A172 (cell line): ENCODE data around the gene C1QTNF3. TPM values are rescaled to one million over a fixed set of nuclear protein-coding genes. Genes with fewer than 3 reads are reported as not detected.
"Not testable (repeated sequence)": the region's sequence is repeated elsewhere in the genome, so short reads cannot be mapped to it uniquely, and the experiment has no call there.

Experiments used
- DNase-seq: peaks from one replicate; pipeline ENCODE4 v3.0.0-alpha.2; 2015; ENCODE audit warnings: low spot score
- total RNA-seq: library from RNA; depleted of rRNA; stranded (reverse); fragments of >200 nt; shearing (Covaris generic); gene quantifications from 2 replicates; pipeline ENCODE4 v1.2.3, GENCODE V29; 2014; rRNA removed

C1QTNF3 gene
- total RNA-seq: not detected in 2 replicates

GRCh38 chr5:34043099-34043876 lies at the start of gene C1QTNF3:
TSS of gene C1QTNF3 (minus strand) at chr5:34043213. CDS start at chr5:34043125, 88 bp downstream.
- DNase-seq: no peak

- DNase-seq: not testable (repeated sequence)
These were observed 48.0 kb upstream of the C1QTNF3 start for GRCh38 chr5:34091039-34091438.

- DNase-seq: not testable (repeated sequence)
These were observed 46.8 kb upstream of the C1QTNF3 start for GRCh38 chr5:34089802-34090201.

GRCh38 chr5:34087728-34088127 lies 44.7 kb upstream of the C1QTNF3 start:
- DNase-seq: not testable (repeated sequence)

- not testable (repeated sequence) for DNase-seq
These were observed 40.9 kb upstream of the C1QTNF3 start for GRCh38 chr5:34083898-34084297.

- DNase-seq: not testable (repeated sequence)
These were observed 36.5 kb upstream of the C1QTNF3 start for GRCh38 chr5:34079505-34079904.

- DNase-seq: not testable (repeated sequence)
These were observed 34.6 kb upstream of the C1QTNF3 start for GRCh38 chr5:34077636-34078035.

- DNase-seq: not testable (repeated sequence)
These were observed 33.8 kb upstream of the C1QTNF3 start for GRCh38 chr5:34076719-34077364.

GRCh38 chr5:34074472-34074871 lies 31.5 kb upstream of the C1QTNF3 start:
- not testable (repeated sequence) for DNase-seq

- DNase-seq: not testable (repeated sequence)
These were observed 31.1 kb upstream of the C1QTNF3 start for GRCh38 chr5:34074071-34074470.

- DNase-seq: not testable (repeated sequence)
These were observed 27.6 kb upstream of the C1QTNF3 start for GRCh38 chr5:34070626-34071025.

- no peak for DNase-seq
These were observed 21.6 kb upstream of the C1QTNF3 start for GRCh38 chr5:34064656-34065055.

- DNase-seq: no peak
These were observed 19.4 kb upstream of the C1QTNF3 start for GRCh38 chr5:34062419-34062818.

- DNase-seq: no peak
These were observed 19.0 kb upstream of the C1QTNF3 start for GRCh38 chr5:34061993-34062392.

GRCh38 chr5:34059977-34060376 lies 17.0 kb upstream of the C1QTNF3 start:
- no peak for DNase-seq

GRCh38 chr5:34058532-34058931 lies 15.5 kb upstream of the C1QTNF3 start:
- no peak for DNase-seq

- no peak for DNase-seq
These were observed 14.6 kb upstream of the C1QTNF3 start for GRCh38 chr5:34057569-34057968.

- no peak for DNase-seq
These were observed 14.1 kb upstream of the C1QTNF3 start for GRCh38 chr5:34057118-34057517.

GRCh38 chr5:34055667-34056066 lies 12.7 kb upstream of the C1QTNF3 start:
- no peak for DNase-seq

- DNase-seq: no peak
These were observed 11.4 kb upstream of the C1QTNF3 start for GRCh38 chr5:34054400-34054729.

- no peak for DNase-seq
These were observed 10.8 kb upstream of the C1QTNF3 start for GRCh38 chr5:34053571-34054399.

GRCh38 chr5:34053133-34053532 lies 10.1 kb upstream of the C1QTNF3 start:
- DNase-seq: peak; percentile 48
